GM23338 (cell line): Measurements from ENCODE around the gene STK16. TPM values are rescaled to one million over a fixed set of nuclear protein-coding genes. Genes with fewer than 3 reads are reported as not detected.
A peak's percentile ranks its signal among the peaks of the same experiment; 100 is the strongest.

Source experiments
- ATAC-seq: fragments of 200-7000 bp; cut with Tn5 transposase; 3 replicates; pipeline ENCODE4 v1.9.1; 2020
- DNase-seq: peaks from one replicate; pipeline ENCODE4 v3.0.0-alpha.2; 2015; ENCODE audit warnings: low spot score
- H2AFZ ChIP-seq: fragments of 200-600 bp; sonication (generic); 2 replicates; pipeline ENCODE4 v1.8.0; 2016; ENCODE audit warnings: antibody characterized with exemption, mild to moderate bottlenecking, moderate library complexity
- H3F3A ChIP-seq: fragments of 200-600 bp; sonication (generic); replicated peaks from 2 replicates; pipeline ENCODE4 v1.8.0; 2017; ENCODE audit warnings: antibody characterized with exemption, mixed run types, low read depth
- H3K27ac ChIP-seq: fragments of 200-600 bp; sonication (generic); 2 replicates; pipeline ENCODE4 v1.6.1; 2016; ENCODE audit warnings: low read depth
- H3K27me3 ChIP-seq: fragments of 200-600 bp; sonication (generic); 2 replicates; pipeline ENCODE4 v1.8.0; 2016; ENCODE audit warnings: mild to moderate bottlenecking, mixed run types, moderate library complexity; ENCODE audit not compliant: insufficient read depth
- H3K36me3 ChIP-seq: fragments of 200-600 bp; sonication (generic); 2 replicates; pipeline ENCODE4 v1.8.0; 2016; ENCODE audit warnings: mild to moderate bottlenecking; ENCODE audit not compliant: insufficient read depth
- H3K4me1 ChIP-seq: fragments of 200-600 bp; sonication (generic); 2 replicates; pipeline ENCODE4 v1.8.0; 2016; ENCODE audit warnings: mild to moderate bottlenecking, moderate library complexity; ENCODE audit not compliant: insufficient read depth
- H3K4me2 ChIP-seq: fragments of 200-600 bp; sonication (generic); 2 replicates; pipeline ENCODE4 v1.7.1; 2017; ENCODE audit warnings: mixed run types
- H3K4me3 ChIP-seq: fragments of 200-600 bp; sonication (generic); 2 replicates; pipeline ENCODE4 v1.6.1; 2016; ENCODE audit warnings: mixed run types
- H3K79me2 ChIP-seq: fragments of 200-600 bp; sonication (generic); replicated peaks from 2 replicates; pipeline ENCODE4 v1.8.0; 2017; ENCODE audit warnings: mild to moderate bottlenecking; ENCODE audit not compliant: insufficient read depth
- H3K9me2 ChIP-seq: fragments of 200-600 bp; sonication (generic); 2 replicates; pipeline ENCODE4 v1.8.0; 2017; ENCODE audit not compliant: insufficient read depth
- H4K20me1 ChIP-seq: fragments of 200-600 bp; sonication (generic); replicated peaks from 2 replicates; pipeline ENCODE4 v1.8.0; 2017; ENCODE audit warnings: mild to moderate bottlenecking; ENCODE audit not compliant: insufficient read depth
- H3K27ac Mint-ChIP-seq: 2 replicates; pipeline ENCODE4 v1.8.0; 2020; ENCODE audit warnings: inconsistent platforms, mild to moderate bottlenecking, moderate library complexity, mixed read lengths
- H3K27me3 Mint-ChIP-seq: 3 replicates; pipeline ENCODE4 v1.8.0; 2022; ENCODE audit warnings: low read depth, mild to moderate bottlenecking, moderate library complexity, mixed read lengths, inconsistent platforms; ENCODE audit not compliant: insufficient read depth, poor library complexity
- H3K36me3 Mint-ChIP-seq: 3 replicates; pipeline ENCODE4 v1.8.0; 2021; ENCODE audit warnings: low read depth, mild to moderate bottlenecking, inconsistent platforms, moderate library complexity, mixed read lengths
- H3K4me1 Mint-ChIP-seq: 3 replicates; pipeline ENCODE4 v1.8.0; 2020; ENCODE audit warnings: mild to moderate bottlenecking, inconsistent platforms, mixed read lengths
- H3K4me3 Mint-ChIP-seq: 3 replicates; pipeline ENCODE4 v1.8.0; 2021; ENCODE audit warnings: moderate library complexity, mild to moderate bottlenecking, inconsistent platforms, mixed read lengths
- H3K9me3 Mint-ChIP-seq: 3 replicates; pipeline ENCODE4 v1.8.0; 2020; ENCODE audit warnings: moderate library complexity, mild to moderate bottlenecking, inconsistent platforms, mixed read lengths
- CREB1 ChIP-seq: fragments of 250-450 bp; sonication (Bioruptor Pico); IDR thresholded peaks from 2 replicates; pipeline ENCODE4 v1.5.0; 2020; ENCODE audit warnings: low read depth, mild to moderate bottlenecking, moderate library complexity
- EZH2 ChIP-seq: fragments of 200-600 bp; sonication (generic); IDR thresholded peaks from one replicate; pipeline ENCODE4 v1.8.0; 2017; ENCODE audit warnings: antibody characterized with exemption, mild to moderate bottlenecking, low read depth; ENCODE audit not compliant: unreplicated experiment
- NANOG ChIP-seq: IDR thresholded peaks from 2 replicates; pipeline ENCODE4 v1.6.1; 2016; ENCODE audit warnings: antibody characterized with exemption, borderline replicate concordance
- POLR2AphosphoS5 ChIP-seq: IDR thresholded peaks from 2 replicates; pipeline ENCODE4 v1.6.1; 2016; ENCODE audit warnings: antibody characterized with exemption, low read depth
- STAT1 ChIP-seq: IDR thresholded peaks from one replicate; pipeline ENCODE4 v1.6.1; 2016; ENCODE audit warnings: antibody characterized with exemption; ENCODE audit not compliant: unreplicated experiment
- polyA plus RNA-seq: library from polyadenylated mRNA; unstranded; fragments of >200 nt; fragmentation: Nextera tagmentation; extraction: Ambion mirVana; gene quantifications from 2 replicates; pipeline ENCODE4 v1.2.1, GENCODE V29; 2016
- total RNA-seq: library from RNA; depleted of rRNA; stranded (reverse); fragments of >200 nt; shearing (Covaris generic); gene quantifications from 2 replicates; pipeline ENCODE4 v1.2.3, GENCODE V29; 2014
- TF ChIP-seq, protein P1 (sequence below): IDR thresholded peaks from 2 replicates; pipeline ENCODE4 v1.6.1; 2016; ENCODE audit warnings: antibody characterized with exemption
- TF ChIP-seq, protein P2 (sequence below): IDR thresholded peaks from one replicate; pipeline ENCODE4 v1.6.1; 2018; ENCODE audit warnings: antibody characterized with exemption; ENCODE audit not compliant: unreplicated experiment
- TF ChIP-seq, protein P3 (sequence below): fragments of 250-450 bp; sonication (Bioruptor Pico); IDR thresholded peaks from 2 replicates; pipeline ENCODE4 v1.5.0; 2020; ENCODE audit warnings: mild to moderate bottlenecking, moderate library complexity

Gene STK16
- total and polyA plus RNA-seq, 2 experiments from 2014 or later: 3.1 to 17.0 TPM

DNA sequence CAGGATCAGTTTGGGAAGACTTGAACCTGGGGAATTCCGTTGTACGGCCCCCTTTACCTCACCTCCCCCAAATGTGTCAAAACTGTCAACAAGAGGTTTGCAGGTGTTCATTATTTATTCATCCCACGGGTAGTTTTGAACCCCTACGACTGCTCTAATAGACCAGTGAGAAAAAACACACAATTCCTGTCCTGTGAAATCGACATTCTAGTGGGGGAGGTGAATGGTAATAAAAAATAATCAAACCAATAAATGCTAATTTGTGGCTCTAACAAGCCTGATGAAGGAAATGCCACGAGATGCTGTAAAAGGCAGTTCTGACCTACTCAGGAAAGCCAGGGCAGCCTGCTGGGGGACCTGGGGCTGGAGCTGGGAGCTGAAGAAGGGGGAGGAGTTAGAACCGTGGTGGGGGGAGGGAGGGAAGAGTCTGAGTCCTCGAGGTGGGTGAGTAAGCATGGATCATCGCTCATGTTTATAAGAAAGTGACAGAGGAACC, 33.4 kb downstream of the STK16 start:
- H4K20me1 ChIP-seq: no peaks in the 10 kb centered on the region
- H3K4me1 ChIP-seq: peaks cover 35% of the 10 kb centered on the region
- Mint-ChIP-seq H3K4me1 (peaks cover 41% of the 10 kb centered on the region), H3K27me3 (peaks cover 16% of the 10 kb centered on the region), H3K36me3 (peaks cover 11% of the 10 kb centered on the region; the same call in 2 of the 3 replicates), H3K9me3 (no peaks in the 10 kb centered on the region), H3K27ac (peak overlapping the region; percentile 92), H3K4me3 (peak overlapping the region; percentile 85)
- H3K79me2 ChIP-seq: no peaks in the 10 kb centered on the region
- peak overlapping the region; percentile 95 for H3K4me2 ChIP-seq
- 0 out of 2 replicates have a peak overlapping the region, but pooled peaks have one; percentile 33 for H2AFZ ChIP-seq
- no peaks in the 10 kb centered on the region; the same call in 1 of the 2 replicates for H3K36me3 ChIP-seq
- peak; percentile 40 for ATAC-seq
- TF ChIP-seq, protein P1, sequence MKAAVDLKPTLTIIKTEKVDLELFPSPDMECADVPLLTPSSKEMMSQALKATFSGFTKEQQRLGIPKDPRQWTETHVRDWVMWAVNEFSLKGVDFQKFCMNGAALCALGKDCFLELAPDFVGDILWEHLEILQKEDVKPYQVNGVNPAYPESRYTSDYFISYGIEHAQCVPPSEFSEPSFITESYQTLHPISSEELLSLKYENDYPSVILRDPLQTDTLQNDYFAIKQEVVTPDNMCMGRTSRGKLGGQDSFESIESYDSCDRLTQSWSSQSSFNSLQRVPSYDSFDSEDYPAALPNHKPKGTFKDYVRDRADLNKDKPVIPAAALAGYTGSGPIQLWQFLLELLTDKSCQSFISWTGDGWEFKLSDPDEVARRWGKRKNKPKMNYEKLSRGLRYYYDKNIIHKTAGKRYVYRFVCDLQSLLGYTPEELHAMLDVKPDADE: 0 out of 2 replicates have a peak, but pooled peaks have one; percentile 6
- no peak for TF ChIP-seq NANOG
- no peaks in the 10 kb centered on the region for H3K9me2 ChIP-seq
- no peaks in the 10 kb centered on the region for H3F3A ChIP-seq
- DNase-seq: no peak
- peak overlapping the region; percentile 83 for H3K4me3 ChIP-seq
- peak overlapping the region; percentile 13; the same call in 1 of the 2 replicates for H3K27ac ChIP-seq
- no peaks in the 10 kb centered on the region for H3K27me3 ChIP-seq

DNA sequence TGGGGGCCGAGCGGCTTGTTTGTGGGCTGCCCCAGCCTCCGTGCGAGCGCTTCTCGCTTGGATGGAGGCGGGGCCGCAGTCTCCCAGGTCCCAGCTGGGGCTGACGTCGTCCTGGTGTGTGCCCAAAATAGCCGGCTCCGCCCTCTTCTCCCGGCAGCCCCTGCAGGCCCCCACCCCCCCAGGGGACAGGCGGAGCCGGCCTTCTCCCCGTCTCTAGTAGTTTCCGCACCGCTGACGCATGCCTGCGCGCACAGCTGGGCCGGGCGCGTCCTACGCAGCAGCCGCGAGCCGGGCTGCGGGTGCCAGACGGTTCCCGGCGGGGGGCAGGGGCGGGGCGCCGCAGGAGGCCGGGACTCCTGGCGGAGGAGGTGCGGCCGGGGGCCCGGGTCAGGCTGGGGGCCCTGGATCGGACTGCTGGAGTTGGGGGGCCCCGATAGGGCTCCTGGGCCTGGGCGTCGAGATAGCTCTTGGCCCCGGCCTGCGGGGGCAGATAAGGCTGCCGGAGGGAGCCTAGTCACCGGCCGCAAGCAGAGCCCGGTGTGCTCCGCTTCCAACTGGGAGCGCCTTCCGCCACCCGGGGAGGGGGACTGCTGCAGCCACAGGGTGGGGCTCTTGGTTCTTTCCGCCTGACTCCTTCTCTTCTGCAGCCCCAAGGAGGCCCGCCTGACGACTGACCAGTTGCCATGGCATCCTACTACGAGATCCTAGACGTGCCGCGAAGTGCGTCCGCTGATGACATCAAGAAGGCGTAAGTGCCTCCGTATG, 34.1 kb downstream of the STK16 start, which contains the start of gene DNAJB2:
Gene DNAJB2 (plus strand): TSS at position 216 of the 765 bp plus-strand sequence. CDS start 468 bp downstream, at position 684.
- no peaks in the 10 kb centered on the region; the same call in 1 of the 2 replicates for H3K36me3 ChIP-seq
- no peaks in the 10 kb centered on the region for H3K9me3 Mint-ChIP-seq
- DNase-seq (peak; percentile 98), ATAC-seq (peak; percentile 83)
- peaks cover 37% of the 10 kb centered on the region for H3K4me1 Mint-ChIP-seq
- peak within 1 kb of the TSS; percentile 92 for H3K27ac Mint-ChIP-seq
- H3K4me1 ChIP-seq: peaks cover 29% of the 10 kb centered on the region
- no peaks in the 10 kb centered on the region for H3K9me2 ChIP-seq
- peak within 1 kb of the TSS; percentile 83 for H3K4me3 ChIP-seq
- H2AFZ ChIP-seq: peak within 1 kb of the TSS; percentile 72
- H3K79me2 ChIP-seq: no peaks in the 10 kb centered on the region
- peak within 1 kb of the TSS; percentile 13; the same call in 1 of the 2 replicates for H3K27ac ChIP-seq
- H3K27me3 ChIP-seq: no peaks in the 10 kb centered on the region
- H3K4me3 Mint-ChIP-seq: peak within 1 kb of the TSS; percentile 85
- H3K36me3 Mint-ChIP-seq: peaks cover 11% of the 10 kb centered on the region; the same call in 2 of the 3 replicates
- no peaks in the 10 kb centered on the region for H4K20me1 ChIP-seq
- H3F3A ChIP-seq: no peaks in the 10 kb centered on the region
- TF ChIP-seq CREB1 (CRISPR knock-in tag): peak; percentile 89
- TF ChIP-seq, protein P2, sequence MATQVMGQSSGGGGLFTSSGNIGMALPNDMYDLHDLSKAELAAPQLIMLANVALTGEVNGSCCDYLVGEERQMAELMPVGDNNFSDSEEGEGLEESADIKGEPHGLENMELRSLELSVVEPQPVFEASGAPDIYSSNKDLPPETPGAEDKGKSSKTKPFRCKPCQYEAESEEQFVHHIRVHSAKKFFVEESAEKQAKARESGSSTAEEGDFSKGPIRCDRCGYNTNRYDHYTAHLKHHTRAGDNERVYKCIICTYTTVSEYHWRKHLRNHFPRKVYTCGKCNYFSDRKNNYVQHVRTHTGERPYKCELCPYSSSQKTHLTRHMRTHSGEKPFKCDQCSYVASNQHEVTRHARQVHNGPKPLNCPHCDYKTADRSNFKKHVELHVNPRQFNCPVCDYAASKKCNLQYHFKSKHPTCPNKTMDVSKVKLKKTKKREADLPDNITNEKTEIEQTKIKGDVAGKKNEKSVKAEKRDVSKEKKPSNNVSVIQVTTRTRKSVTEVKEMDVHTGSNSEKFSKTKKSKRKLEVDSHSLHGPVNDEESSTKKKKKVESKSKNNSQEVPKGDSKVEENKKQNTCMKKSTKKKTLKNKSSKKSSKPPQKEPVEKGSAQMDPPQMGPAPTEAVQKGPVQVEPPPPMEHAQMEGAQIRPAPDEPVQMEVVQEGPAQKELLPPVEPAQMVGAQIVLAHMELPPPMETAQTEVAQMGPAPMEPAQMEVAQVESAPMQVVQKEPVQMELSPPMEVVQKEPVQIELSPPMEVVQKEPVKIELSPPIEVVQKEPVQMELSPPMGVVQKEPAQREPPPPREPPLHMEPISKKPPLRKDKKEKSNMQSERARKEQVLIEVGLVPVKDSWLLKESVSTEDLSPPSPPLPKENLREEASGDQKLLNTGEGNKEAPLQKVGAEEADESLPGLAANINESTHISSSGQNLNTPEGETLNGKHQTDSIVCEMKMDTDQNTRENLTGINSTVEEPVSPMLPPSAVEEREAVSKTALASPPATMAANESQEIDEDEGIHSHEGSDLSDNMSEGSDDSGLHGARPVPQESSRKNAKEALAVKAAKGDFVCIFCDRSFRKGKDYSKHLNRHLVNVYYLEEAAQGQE: no peak
- TF ChIP-seq NANOG: no peak
- no peak for TF ChIP-seq EZH2
- TF ChIP-seq, protein P3, sequence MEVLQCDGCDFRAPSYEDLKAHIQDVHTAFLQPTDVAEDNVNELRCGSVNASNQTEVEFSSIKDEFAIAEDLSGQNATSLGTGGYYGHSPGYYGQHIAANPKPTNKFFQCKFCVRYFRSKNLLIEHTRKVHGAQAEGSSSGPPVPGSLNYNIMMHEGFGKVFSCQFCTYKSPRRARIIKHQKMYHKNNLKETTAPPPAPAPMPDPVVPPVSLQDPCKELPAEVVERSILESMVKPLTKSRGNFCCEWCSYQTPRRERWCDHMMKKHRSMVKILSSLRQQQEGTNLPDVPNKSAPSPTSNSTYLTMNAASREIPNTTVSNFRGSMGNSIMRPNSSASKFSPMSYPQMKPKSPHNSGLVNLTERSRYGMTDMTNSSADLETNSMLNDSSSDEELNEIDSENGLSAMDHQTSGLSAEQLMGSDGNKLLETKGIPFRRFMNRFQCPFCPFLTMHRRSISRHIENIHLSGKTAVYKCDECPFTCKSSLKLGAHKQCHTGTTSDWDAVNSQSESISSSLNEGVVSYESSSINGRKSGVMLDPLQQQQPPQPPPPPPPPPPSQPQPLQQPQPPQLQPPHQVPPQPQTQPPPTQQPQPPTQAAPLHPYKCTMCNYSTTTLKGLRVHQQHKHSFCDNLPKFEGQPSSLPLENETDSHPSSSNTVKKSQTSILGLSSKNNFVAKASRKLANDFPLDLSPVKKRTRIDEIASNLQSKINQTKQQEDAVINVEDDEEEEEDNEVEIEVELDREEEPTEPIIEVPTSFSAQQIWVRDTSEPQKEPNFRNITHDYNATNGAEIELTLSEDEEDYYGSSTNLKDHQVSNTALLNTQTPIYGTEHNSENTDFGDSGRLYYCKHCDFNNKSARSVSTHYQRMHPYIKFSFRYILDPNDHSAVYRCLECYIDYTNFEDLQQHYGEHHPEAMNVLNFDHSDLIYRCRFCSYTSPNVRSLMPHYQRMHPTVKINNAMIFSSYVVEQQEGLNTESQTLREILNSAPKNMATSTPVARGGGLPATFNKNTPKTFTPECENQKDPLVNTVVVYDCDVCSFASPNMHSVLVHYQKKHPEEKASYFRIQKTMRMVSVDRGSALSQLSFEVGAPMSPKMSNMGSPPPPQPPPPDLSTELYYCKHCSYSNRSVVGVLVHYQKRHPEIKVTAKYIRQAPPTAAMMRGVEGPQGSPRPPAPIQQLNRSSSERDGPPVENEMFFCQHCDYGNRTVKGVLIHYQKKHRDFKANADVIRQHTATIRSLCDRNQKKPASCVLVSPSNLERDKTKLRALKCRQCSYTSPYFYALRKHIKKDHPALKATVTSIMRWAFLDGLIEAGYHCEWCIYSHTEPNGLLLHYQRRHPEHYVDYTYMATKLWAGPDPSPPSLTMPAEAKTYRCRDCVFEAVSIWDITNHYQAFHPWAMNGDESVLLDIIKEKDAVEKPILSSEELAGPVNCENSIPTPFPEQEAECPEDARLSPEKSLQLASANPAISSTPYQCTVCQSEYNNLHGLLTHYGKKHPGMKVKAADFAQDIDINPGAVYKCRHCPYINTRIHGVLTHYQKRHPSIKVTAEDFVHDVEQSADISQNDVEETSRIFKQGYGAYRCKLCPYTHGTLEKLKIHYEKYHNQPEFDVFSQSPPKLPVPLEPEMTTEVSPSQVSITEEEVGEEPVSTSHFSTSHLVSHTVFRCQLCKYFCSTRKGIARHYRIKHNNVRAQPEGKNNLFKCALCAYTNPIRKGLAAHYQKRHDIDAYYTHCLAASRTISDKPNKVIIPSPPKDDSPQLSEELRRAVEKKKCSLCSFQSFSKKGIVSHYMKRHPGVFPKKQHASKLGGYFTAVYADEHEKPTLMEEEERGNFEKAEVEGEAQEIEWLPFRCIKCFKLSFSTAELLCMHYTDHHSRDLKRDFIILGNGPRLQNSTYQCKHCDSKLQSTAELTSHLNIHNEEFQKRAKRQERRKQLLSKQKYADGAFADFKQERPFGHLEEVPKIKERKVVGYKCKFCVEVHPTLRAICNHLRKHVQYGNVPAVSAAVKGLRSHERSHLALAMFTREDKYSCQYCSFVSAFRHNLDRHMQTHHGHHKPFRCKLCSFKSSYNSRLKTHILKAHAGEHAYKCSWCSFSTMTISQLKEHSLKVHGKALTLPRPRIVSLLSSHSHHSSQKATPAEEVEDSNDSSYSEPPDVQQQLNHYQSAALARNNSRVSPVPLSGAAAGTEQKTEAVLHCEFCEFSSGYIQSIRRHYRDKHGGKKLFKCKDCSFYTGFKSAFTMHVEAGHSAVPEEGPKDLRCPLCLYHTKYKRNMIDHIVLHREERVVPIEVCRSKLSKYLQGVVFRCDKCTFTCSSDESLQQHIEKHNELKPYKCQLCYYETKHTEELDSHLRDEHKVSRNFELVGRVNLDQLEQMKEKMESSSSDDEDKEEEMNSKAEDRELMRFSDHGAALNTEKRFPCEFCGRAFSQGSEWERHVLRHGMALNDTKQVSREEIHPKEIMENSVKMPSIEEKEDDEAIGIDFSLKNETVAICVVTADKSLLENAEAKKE: no peak
- peak; percentile 52 for TF ChIP-seq POLR2AphosphoS5
- TF ChIP-seq STAT1: no peak
- H3K27me3 Mint-ChIP-seq: peaks cover 18% of the 10 kb centered on the region
- H3K4me2 ChIP-seq: peak within 1 kb of the TSS; percentile 95
